HG02763 (cell line): ENCODE results near the gene CHEK1.

Source experiments
- ATAC-seq: cut with Tn5 transposase; IDR thresholded peaks from one replicate; pipeline ENCODE4 v1.9.1; 2021; ENCODE audit warnings: mild to moderate bottlenecking, moderate library complexity; ENCODE audit not compliant: unreplicated experiment

Gene CHEK1

DNA sequence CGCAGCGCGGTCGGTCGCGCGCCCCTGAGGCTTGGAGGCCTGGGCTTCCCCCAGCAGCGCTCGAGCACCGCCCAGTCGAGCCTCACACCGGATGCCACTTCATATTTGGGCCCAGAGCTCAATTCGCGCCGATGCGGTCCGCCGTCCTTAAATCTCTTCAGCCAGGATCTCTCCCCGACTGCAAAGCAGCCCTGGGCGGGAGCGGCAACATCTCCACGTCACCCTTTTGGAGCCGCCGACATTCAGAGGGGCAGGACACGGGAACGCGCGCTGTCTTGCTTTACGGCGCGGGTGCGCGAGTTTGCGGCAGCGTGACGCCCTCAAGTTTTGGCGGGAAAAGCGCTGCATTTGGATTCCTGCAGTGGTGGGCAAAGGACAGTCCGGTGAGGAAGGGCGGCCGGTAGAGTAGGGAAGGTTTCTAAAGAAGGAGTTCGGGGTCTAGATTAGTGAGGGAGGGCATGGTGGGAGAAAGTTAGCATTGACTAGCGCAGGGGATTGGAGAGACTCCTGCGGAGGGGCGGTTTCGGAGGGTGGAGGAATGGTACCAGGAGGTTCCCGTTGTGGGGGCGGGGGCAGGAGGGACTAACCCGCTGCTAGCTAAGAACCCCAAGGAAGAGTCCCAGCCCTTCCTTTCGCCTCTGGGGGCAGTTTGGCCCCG lies 796 bp downstream of the CHEK1 start:
- peak; percentile 84 for ATAC-seq

DNA sequence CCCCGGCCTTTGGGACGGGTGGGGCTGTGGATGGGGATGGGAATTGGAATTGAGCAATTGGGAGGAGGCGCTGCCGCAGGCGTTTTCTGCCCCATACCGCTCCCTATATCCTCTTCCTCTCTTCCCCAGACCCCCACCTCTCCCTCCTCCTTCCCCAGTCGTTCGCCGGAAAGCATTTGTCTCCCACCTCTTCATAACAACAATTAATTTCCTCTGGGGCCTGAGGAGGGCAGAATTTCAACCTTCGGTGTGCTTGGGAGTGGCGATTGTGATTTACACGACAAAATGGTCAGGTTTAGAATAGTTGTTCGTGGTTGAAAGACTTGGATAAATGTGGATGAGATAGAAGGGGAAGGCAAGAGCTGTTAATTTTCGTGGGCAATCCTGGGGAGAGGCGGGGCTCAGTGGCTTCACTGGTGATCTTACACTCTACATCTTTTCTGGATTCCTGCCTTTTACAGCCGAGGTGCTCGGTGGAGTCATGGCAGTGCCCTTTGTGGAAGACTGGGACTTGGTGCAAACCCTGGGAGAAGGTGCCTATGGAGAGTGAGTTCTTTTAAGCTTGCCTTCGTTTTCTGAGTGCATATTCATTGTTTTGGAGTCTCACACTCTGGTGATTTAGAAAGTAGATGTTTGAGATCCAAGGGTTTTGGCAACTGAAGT lies 1.5 kb downstream of the CHEK1 start:
- ATAC-seq, result peak; percentile 36

DNA sequence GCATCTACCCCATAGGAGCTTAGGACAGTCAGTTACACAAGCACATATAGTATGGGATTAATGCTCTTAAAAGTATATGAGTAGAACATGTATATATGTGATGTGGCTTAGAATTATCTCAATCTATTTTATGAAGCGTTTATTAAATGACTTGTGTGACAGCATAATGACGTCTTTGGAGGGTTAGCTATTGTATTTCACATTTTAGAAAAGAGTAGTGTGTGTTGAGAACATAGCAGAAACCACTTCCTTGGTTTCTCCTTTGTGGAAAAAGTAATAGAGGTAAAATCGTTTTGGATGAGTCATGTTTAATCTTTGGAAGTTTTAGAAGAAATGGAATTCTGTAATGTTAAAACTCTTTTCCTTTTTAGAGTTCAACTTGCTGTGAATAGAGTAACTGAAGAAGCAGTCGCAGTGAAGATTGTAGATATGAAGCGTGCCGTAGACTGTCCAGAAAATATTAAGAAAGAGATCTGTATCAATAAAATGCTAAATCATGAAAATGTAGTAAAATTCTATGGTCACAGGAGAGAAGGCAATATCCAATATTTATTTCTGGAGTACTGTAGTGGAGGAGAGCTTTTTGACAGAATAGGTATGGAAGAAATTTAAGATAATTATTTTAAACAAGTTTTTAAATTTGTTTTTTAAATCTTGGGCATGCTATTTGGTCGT lies 2.4 kb downstream of the CHEK1 start:
- no peak for ATAC-seq

DNA sequence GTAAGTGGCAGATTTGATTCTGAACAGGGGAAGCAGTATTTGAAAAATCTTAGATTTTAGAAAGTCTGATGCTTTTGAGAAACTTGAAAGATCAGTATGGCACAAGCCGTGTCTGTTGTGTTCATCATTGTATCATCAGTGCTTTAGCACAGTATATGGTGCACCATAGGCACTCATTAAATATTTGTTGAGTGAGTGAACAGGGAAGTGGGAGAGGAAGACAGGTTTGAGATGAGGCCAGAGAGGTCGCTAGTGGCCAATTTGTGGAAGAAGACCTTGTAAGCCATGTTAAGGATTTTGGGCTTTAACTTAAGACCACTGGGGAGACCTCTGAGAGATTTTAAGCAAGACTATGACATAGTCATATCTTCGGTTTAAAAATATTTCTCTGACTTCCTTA lies 12.9 kb downstream of the CHEK1 start:
- ATAC-seq, result no peak

DNA sequence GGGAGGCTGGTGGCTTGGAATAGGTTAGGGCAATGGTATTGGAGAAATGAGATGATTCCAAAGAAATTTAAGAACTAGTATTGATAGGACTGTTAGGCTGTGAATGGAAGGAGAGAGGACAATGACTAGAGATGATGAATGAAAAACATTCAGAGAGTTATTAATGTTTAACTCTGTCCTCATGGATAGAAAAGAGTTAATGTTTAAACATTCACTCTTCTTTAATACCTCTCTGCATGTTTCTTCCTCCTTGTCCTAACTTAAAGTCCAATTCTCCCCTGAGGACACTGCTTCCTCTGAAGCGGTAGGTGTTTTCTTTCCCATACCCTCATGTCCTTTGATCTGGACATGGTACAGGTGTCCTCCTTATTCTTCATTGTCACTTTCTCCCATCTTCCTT lies 13.4 kb downstream of the CHEK1 start:
- no peak for ATAC-seq

DNA sequence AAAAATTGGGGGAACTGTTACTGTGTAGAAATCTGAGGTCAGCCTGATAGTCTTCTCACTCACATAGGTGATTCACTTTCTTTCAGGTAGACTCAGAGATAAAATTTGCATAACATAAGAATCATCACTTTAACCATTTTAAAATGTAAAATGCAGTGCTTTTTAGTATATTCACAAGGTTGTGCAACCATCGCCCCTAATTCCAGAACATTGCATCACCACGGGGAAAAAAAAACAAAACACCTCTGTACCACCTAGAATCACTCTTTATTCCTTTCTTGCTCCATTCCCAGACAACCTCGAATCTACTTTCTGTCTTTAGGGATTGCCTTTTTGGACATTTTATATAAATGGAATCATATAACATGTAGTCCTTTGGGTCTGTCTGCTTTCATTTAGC lies 20.9 kb downstream of the CHEK1 start:
- no peak for ATAC-seq

DNA sequence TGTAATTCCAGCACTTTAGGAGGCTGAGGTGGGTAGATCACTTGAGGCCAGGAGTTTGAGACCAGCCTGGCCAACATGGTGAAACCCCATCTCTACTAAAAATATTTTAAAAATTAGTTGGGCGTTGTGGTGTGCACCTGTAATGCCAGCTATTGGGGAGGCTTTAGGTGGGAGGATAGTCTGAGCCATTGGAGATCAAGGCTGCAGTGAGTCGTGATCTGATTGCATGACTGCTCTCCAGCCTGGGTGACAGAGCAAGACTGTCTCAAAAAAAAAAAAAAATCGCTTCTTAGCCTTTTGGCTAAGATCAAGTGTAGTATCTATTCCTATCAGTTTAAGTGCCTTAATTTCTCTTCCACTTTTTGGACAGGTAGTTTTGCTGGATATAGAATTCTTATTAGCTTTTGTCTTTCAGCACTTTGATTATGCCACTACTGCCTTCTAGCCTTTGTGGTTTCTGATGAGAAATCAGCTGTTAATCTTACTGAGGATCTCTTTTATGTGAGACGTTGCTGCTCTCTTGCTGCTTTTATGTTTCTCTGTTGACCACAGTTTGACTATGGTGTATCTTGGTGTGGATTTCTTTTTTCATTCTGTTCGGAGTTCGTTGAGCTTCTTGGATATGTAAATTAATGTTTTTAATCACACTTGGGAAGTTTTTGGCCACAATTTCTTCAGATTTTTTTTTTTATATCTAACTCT lies 24.7 kb downstream of the CHEK1 start:
- no peak for ATAC-seq

DNA sequence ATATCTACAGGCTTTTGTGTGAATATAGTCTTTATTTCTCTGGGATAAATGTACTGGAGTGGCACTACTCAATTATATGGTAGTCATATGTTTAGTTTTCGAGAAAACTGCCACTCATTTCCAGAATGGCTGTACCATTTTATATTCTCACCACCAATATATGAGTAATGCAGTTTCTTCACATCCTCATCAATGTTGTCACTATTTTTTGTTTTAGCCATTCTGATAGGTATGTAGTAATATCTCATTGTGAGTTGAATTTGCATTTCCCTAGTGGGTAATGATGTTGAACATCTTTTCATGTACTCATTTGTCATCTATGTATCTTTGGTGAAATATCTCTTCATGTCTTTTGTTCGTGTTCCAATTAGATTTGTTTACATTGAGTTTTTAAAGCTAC lies 37.7 kb downstream of the CHEK1 start:
- no peak for ATAC-seq

DNA sequence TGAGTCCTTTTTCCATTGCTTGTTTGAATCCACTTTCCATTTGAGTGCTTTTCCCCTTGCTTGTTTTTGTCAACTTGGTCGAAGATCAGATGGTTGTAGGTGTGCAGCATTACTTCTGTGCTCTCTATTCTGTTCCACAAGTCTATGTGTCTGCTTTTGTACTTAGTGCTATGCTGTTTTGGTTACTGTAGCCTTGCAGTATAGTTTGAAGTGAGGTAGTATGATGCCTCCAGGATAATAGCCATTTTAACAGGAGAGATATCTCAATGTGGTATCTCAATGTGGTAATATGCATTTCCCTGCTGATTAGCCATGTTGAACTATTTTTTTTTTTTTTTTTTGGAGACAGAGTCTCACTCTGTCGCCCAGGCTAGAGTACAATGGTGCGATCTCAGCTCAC lies 38.9 kb downstream of the CHEK1 start:
- no peak for ATAC-seq

DNA sequence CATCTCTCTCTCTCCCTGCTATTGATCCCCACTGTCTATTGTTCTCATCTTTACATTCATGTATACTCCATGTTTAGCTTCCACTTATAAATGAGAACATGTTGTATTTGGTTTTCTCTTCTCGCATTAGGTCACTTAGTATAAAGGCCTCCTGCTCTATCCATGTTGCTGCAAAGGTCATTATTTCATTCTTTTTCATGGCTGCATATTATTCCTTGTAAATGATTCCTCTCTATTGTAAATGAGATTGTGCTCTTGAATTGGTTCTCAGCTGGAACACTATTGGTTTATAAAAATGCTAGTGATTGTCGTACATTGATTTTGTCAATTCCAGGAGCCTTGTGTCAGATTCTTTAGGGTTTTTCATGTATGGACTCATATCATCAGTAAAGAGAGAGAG lies 42.2 kb downstream of the CHEK1 start:
- no peak for ATAC-seq

DNA sequence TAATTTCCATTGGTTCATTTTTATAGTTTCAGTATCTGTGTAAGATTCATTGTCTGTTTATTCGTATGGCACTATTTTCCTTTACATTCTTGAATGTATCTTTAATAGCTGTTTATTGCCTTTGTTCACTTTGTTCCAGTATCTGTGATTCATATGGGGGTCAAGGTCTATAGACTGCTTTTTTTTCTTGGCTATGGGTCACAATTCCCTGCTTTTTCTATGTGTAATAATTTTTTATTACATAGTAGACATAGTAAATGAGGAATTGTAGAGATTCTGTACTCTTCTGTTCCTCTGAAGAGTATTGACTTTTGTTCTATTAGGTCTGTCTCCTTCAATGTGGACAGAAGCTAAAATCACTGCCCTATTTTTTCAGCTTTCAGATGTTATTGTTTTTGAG lies 45.2 kb downstream of the CHEK1 start:
- no peak for ATAC-seq

DNA sequence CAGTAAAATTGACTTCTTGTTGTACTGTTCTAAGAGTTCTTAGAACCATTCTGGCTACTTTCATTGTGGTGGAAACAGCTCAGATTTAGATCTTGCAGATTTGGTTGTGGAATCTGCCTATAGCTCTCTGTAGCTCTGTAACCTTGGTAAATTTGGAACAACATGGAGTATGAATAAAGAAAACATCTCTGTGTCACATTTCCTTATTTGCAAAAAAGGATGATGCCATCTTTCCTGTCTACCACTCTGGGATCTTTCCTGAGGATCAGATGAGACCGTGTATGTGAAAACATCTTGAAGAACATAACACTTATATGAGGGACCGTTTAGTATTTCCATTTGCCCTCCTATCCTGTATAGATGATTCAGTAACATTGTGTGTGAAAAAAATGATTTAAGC lies 46.6 kb downstream of the CHEK1 start:
- ATAC-seq, result no peak

DNA sequence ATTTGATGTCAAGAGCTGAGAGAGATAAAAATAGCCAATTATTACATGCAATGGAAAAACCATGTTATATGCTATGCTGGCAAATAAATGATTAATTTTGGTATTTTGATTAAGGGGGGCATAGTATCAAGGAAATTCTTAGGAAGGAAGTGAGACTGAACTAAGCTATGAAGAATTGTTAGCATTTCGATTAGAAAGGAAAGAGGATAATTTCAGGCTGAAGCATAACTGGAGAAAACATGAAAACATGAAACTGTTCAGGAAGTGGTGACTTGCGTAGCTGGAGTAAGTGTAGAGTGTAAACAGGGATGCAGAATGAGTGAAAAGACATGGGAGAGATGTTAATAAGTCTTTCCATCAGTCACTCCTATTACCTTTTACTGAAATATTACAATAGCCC lies 49.2 kb downstream of the CHEK1 start:
- ATAC-seq, result no peak

DNA sequence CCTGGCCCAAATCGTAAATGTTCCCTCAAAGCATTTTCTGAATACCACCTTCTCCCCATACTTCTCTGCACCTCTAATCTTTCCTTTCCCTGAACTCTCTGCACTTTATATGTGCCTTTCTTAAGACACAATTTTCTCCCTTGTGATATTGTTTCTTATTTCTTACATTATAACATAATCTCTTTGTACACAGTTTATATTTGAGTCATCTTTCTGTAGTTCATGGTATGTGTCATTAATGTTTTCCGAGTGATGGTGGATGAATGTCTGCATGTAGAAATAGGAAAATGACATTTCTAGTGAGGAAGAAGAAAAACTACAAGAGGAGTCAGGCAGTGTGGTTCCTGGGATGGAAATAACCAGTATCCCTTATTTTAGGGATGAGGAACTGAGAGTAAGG lies 50.2 kb downstream of the CHEK1 start:
- no peak for ATAC-seq

DNA sequence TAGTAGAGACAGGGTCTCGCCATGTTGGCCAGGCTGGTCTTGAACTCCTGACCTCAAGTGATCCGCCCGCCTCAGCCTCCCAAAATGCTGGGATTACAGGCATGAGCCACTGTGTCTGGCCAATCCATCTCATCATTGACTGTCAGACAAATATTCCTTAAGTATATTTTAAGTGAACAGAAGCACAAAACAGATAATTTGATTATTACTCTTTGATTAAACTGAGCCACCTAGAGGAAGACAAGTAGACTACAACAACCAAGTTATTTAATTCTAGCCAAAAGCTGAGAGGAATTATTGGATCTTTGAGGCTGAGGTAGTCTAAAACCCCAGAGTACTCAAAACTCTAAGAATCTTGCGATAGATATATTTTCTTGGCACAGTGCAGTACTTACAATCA lies 54.4 kb downstream of the CHEK1 start:
- no peak for ATAC-seq

DNA sequence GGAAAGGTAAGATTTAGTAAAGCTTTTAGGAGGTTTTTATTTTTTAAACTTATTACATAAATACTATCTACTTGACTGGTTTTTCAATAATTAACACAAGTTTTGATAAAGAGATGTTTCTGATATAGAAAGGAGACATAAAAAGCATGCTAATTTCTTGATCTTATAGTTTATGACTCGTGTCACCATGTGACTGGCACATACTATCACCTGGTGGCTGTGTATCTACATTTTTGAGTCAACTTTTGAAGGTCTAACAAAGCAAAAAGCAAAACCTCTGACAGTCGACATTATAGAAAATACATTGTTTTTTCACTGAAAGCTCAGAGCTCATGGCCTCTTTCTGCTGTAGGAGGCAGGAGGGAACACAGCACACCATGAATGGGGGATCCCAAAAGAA lies 54.9 kb downstream of the CHEK1 start:
- ATAC-seq, result no peak

DNA sequence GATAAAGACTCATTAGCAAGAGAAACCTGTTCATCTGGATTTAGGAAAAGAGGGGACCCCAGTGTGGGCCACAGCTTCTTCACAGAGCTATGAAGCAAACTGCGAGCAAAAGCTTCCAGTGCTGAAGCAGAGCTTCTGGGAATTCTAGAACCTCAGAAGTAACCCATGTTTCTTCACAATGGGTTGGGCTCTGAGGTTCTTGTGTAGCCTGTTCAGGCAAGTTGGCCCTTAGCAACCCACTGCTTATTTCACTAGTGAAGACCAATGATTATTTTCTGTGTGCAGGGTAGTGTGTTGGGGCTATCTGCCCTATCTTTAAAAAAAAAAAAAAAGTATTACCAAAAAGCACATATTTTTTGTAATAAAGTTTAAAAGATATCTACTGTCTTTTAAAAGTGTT lies 55.8 kb downstream of the CHEK1 start, which contains the start of gene ACRV1:
TSS of gene ACRV1 (minus strand) at position 101 of the 400 bp plus-strand sequence. CDS start at position 34, 67 bp downstream.
- ATAC-seq, result no peak

DNA sequence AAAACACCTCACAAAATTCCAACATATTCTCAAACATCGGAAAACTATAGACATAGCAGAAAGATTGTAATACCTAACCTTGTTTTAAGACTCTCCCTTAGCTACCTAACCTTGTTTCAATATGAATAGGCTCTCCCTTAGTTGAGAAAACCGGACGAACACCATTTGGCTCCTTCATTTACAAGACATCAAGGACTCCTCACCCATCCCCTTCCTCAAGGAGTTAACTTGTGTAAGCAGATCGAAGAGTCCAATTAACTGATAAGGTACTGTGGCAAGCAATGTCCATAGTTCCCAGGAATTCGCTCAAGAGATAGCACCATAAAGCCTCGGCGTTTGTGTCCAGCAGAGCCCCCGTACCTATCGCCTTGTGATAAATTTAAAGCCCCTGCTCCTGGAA lies 60.3 kb downstream of the CHEK1 start:
- ATAC-seq, result no peak

DNA sequence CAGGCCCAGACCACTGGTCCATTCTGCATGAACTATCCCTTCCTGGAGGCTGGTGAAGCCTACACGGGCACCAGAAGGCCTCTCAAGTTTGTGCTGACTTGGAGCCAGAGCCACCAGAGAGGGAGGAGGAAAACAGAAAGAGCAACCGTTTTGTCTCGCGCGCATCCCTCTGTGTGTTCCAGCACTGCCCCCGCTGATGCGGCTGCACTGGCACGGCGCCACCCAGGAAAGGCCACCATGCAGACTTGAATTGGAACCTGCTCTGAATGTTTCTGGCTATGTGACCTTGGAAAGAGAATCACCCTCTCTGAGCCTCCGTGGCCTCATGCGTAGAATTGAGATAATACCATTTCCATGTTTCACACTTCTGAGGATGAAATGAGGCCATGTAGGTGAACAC lies 63.1 kb downstream of the CHEK1 start:
- no peak for ATAC-seq

DNA sequence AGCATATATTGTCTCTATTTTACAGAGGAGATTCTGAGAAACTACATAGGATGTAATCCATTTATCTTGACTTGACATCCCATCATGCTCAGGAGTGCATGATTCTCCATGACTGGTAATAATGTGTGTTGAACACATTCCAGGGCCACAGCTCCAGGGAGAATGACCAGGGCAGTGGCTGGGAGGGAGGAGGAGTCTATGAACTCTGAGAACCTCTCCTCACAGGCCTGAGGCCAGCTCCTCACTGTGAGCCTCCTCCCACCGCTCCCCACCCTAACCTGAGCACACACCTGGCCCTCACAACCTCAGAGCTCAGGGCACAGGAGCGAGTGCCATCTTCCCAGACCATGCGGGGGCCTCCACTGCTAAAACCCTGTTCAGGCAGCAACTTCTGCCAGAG lies 63.7 kb downstream of the CHEK1 start:
- ATAC-seq, result no peak

DNA sequence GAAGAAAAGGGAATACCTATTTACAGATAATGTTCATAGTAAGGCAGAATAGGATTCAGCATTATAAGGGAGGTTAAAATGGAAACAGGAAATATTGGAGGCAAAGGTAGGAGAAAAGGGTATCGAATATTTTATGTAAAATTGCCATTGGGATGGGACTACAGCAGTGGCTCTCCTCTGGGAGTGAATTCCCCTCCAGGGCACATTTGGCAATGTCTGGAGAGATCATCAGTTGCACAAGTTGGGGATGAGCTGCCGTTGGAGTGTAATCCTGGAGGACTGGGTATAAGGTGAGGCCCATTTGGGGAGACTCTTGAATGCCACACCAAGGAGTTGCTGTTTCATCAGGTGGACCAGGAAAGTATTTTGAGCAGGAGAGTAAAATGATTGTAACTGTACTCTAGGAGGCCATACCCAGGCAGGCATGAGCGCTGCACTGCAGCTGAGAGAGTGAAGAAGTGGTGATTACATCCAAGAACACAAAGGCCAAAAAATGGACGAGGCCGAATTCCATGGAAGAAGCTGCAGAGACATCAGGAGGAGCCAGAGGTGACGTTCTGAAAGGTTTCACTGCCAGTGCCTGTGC lies 64.4 kb downstream of the CHEK1 start:
- no peak for ATAC-seq
